Measurements from ENCODE around the gene AAR2.

AAR2 gene

GRCh38 chr20:36219671-36220220, 16.5 kb upstream of the AAR2 start:
- Histone ChIP-seq H3K4me3 (ENCODE audit: low read length) (no peak overlapping the region), H3K4me1 (ENCODE audit: control insufficient read depth, insufficient read depth, low read length) (no peaks in the 10 kb centered on the region), H3K9me3 (replicated peaks; ENCODE audit: low read length) (no peaks in the 10 kb centered on the region), H3K27me3 (ENCODE audit: control insufficient read depth, insufficient read depth, low read length) (no peaks in the 10 kb centered on the region), H3K9ac (ENCODE audit: low read depth, low read length) (no peak overlapping the region), H3K36me3 (ENCODE audit: insufficient read depth, low read length) (peaks cover 11% of the 10 kb centered on the region), H3K4me2 (ENCODE audit: low read length) (no peak overlapping the region)

- no peaks in the 10 kb centered on the region for H3K4me1 ChIP-seq (ENCODE audit: control insufficient read depth, insufficient read depth, low read length)
- H3K36me3 ChIP-seq (ENCODE audit: insufficient read depth, low read length) = no peaks in the 10 kb centered on the region
- H3K27me3 ChIP-seq (ENCODE audit: control insufficient read depth, insufficient read depth, low read length) = no peaks in the 10 kb centered on the region
- no peak overlapping the region for H3K4me2 ChIP-seq (ENCODE audit: low read length)
- no peaks in the 10 kb centered on the region for H3K9me3 ChIP-seq (replicated peaks; ENCODE audit: low read length)
- H3K4me3 ChIP-seq (ENCODE audit: low read length) = no peak overlapping the region
- H3K9ac ChIP-seq (ENCODE audit: low read depth, low read length) = no peak overlapping the region
Measured at GRCh38 chr20:36225666-36226065, 10.6 kb upstream of the AAR2 start.

GRCh38 chr20:36228770-36229169, 7.5 kb upstream of the AAR2 start:
- no peaks in the 10 kb centered on the region for H3K27me3 ChIP-seq (ENCODE audit: control insufficient read depth, insufficient read depth, low read length)
- no peaks in the 10 kb centered on the region for H3K36me3 ChIP-seq (ENCODE audit: insufficient read depth, low read length)
- H3K9ac ChIP-seq (ENCODE audit: low read depth, low read length) = no peak overlapping the region
- H3K9me3 ChIP-seq (replicated peaks; ENCODE audit: low read length) = no peaks in the 10 kb centered on the region
- no peak overlapping the region for H3K4me3 ChIP-seq (ENCODE audit: low read length)
- H3K4me2 ChIP-seq (ENCODE audit: low read length) = no peak overlapping the region
- H3K4me1 ChIP-seq (ENCODE audit: control insufficient read depth, insufficient read depth, low read length) = no peaks in the 10 kb centered on the region

- H3K4me3 ChIP-seq (ENCODE audit: low read length) = no peak overlapping the region
- H3K9ac ChIP-seq (ENCODE audit: low read depth, low read length) = no peak overlapping the region
- no peaks in the 10 kb centered on the region for H3K36me3 ChIP-seq (ENCODE audit: insufficient read depth, low read length)
- H3K9me3 ChIP-seq (replicated peaks; ENCODE audit: low read length) = no peaks in the 10 kb centered on the region
- no peaks in the 10 kb centered on the region for H3K27me3 ChIP-seq (ENCODE audit: control insufficient read depth, insufficient read depth, low read length)
- no peaks in the 10 kb centered on the region for H3K4me1 ChIP-seq (ENCODE audit: control insufficient read depth, insufficient read depth, low read length)
- H3K4me2 ChIP-seq (ENCODE audit: low read length) = no peak overlapping the region
Measured at GRCh38 chr20:36230019-36230418, 6.3 kb upstream of the AAR2 start.

GRCh38 chr20:36231331-36231730, 4.9 kb upstream of the AAR2 start:
- no peak overlapping the region for H3K4me3 ChIP-seq (ENCODE audit: low read length)
- no peaks in the 10 kb centered on the region for H3K36me3 ChIP-seq (ENCODE audit: insufficient read depth, low read length)
- no peak overlapping the region for H3K4me2 ChIP-seq (ENCODE audit: low read length)
- H3K9ac ChIP-seq (ENCODE audit: low read depth, low read length) = no peak overlapping the region
- peaks cover 5% of the 10 kb centered on the region for H3K4me1 ChIP-seq (ENCODE audit: control insufficient read depth, insufficient read depth, low read length)
- H3K27me3 ChIP-seq (ENCODE audit: control insufficient read depth, insufficient read depth, low read length) = no peaks in the 10 kb centered on the region
- H3K9me3 ChIP-seq (replicated peaks; ENCODE audit: low read length) = no peaks in the 10 kb centered on the region

- Histone ChIP-seq H3K9ac (ENCODE audit: low read depth, low read length) (no peak overlapping the region), H3K9me3 (replicated peaks; ENCODE audit: low read length) (no peaks in the 10 kb centered on the region), H3K4me3 (ENCODE audit: low read length) (no peak overlapping the region), H3K4me1 (ENCODE audit: control insufficient read depth, insufficient read depth, low read length) (peaks cover 10% of the 10 kb centered on the region), H3K4me2 (ENCODE audit: low read length) (no peak overlapping the region), H3K36me3 (ENCODE audit: insufficient read depth, low read length) (peaks cover 5% of the 10 kb centered on the region), H3K27me3 (ENCODE audit: control insufficient read depth, insufficient read depth, low read length) (no peaks in the 10 kb centered on the region)
Measured at GRCh38 chr20:36234771-36235320, 1.4 kb upstream of the AAR2 start.

GRCh38 chr20:36236786-36237121, 476 bp downstream of the AAR2 start:
- Histone ChIP-seq H3K9me3 (replicated peaks; ENCODE audit: low read length) (no peaks in the 10 kb centered on the region), H3K4me2 (ENCODE audit: low read length) (peak overlapping the region; percentile 87), H3K4me3 (ENCODE audit: low read length) (peak overlapping the region; percentile 84), H3K9ac (ENCODE audit: low read depth, low read length) (peak overlapping the region; percentile 93), H3K36me3 (ENCODE audit: insufficient read depth, low read length) (peaks cover 18% of the 10 kb centered on the region), H3K27me3 (ENCODE audit: control insufficient read depth, insufficient read depth, low read length) (no peaks in the 10 kb centered on the region), H3K4me1 (ENCODE audit: control insufficient read depth, insufficient read depth, low read length) (peaks cover 10% of the 10 kb centered on the region)

- H3K9ac ChIP-seq (ENCODE audit: low read depth, low read length) = peak overlapping the region; percentile 93
- no peaks in the 10 kb centered on the region for H3K9me3 ChIP-seq (replicated peaks; ENCODE audit: low read length)
- H3K27me3 ChIP-seq (ENCODE audit: control insufficient read depth, insufficient read depth, low read length) = no peaks in the 10 kb centered on the region
- H3K36me3 ChIP-seq (ENCODE audit: insufficient read depth, low read length) = peaks cover 18% of the 10 kb centered on the region
- peaks cover 10% of the 10 kb centered on the region for H3K4me1 ChIP-seq (ENCODE audit: control insufficient read depth, insufficient read depth, low read length)
- H3K4me3 ChIP-seq (ENCODE audit: low read length) = peak overlapping the region; percentile 84
- H3K4me2 ChIP-seq (ENCODE audit: low read length) = peak overlapping the region; percentile 87
Measured at GRCh38 chr20:36237477-36237876, 1.2 kb downstream of the AAR2 start.

GRCh38 chr20:36238153-36238552, 1.9 kb downstream of the AAR2 start:
- no peak overlapping the region for H3K4me3 ChIP-seq (ENCODE audit: low read length)
- H3K4me1 ChIP-seq (ENCODE audit: control insufficient read depth, insufficient read depth, low read length) = peaks cover 10% of the 10 kb centered on the region
- no peaks in the 10 kb centered on the region for H3K9me3 ChIP-seq (replicated peaks; ENCODE audit: low read length)
- no peak overlapping the region for H3K4me2 ChIP-seq (ENCODE audit: low read length)
- H3K36me3 ChIP-seq (ENCODE audit: insufficient read depth, low read length) = peaks cover 18% of the 10 kb centered on the region
- H3K27me3 ChIP-seq (ENCODE audit: control insufficient read depth, insufficient read depth, low read length) = no peaks in the 10 kb centered on the region
- H3K9ac ChIP-seq (ENCODE audit: low read depth, low read length) = no peak overlapping the region

- no peak overlapping the region for H3K4me3 ChIP-seq (ENCODE audit: low read length)
- no peaks in the 10 kb centered on the region for H3K9me3 ChIP-seq (replicated peaks; ENCODE audit: low read length)
- no peak overlapping the region for H3K9ac ChIP-seq (ENCODE audit: low read depth, low read length)
- peaks cover 10% of the 10 kb centered on the region for H3K4me1 ChIP-seq (ENCODE audit: control insufficient read depth, insufficient read depth, low read length)
- H3K36me3 ChIP-seq (ENCODE audit: insufficient read depth, low read length) = peaks cover 24% of the 10 kb centered on the region
- no peak overlapping the region for H3K4me2 ChIP-seq (ENCODE audit: low read length)
- H3K27me3 ChIP-seq (ENCODE audit: control insufficient read depth, insufficient read depth, low read length) = no peaks in the 10 kb centered on the region
Measured at GRCh38 chr20:36238760-36239159, 2.5 kb downstream of the AAR2 start.

- H3K27me3 ChIP-seq (ENCODE audit: control insufficient read depth, insufficient read depth, low read length) = no peaks in the 10 kb centered on the region
- H3K9me3 ChIP-seq (replicated peaks; ENCODE audit: low read length) = no peaks in the 10 kb centered on the region
- peaks cover 10% of the 10 kb centered on the region for H3K4me1 ChIP-seq (ENCODE audit: control insufficient read depth, insufficient read depth, low read length)
- no peak overlapping the region for H3K4me2 ChIP-seq (ENCODE audit: low read length)
- no peak overlapping the region for H3K9ac ChIP-seq (ENCODE audit: low read depth, low read length)
- H3K4me3 ChIP-seq (ENCODE audit: low read length) = no peak overlapping the region
- H3K36me3 ChIP-seq (ENCODE audit: insufficient read depth, low read length) = peaks cover 37% of the 10 kb centered on the region
Measured at GRCh38 chr20:36240076-36240475, 3.8 kb downstream of the AAR2 start.

GRCh38 chr20:36241678-36242077, 5.4 kb downstream of the AAR2 start:
- Histone ChIP-seq H3K4me1 (ENCODE audit: control insufficient read depth, insufficient read depth, low read length) (peaks cover 5% of the 10 kb centered on the region), H3K27me3 (ENCODE audit: control insufficient read depth, insufficient read depth, low read length) (no peaks in the 10 kb centered on the region), H3K4me2 (ENCODE audit: low read length) (no peak overlapping the region), H3K9me3 (replicated peaks; ENCODE audit: low read length) (no peaks in the 10 kb centered on the region), H3K9ac (ENCODE audit: low read depth, low read length) (no peak overlapping the region), H3K36me3 (ENCODE audit: insufficient read depth, low read length) (peaks cover 53% of the 10 kb centered on the region), H3K4me3 (ENCODE audit: low read length) (no peak overlapping the region)

Measured in skeletal muscle satellite cell (primary cell).